ENCODE measurements around the gene APOC3. TPM values are rescaled to one million over a fixed set of nuclear protein-coding genes. Genes with fewer than 3 reads are reported as not detected.
A peak's percentile ranks its signal among the peaks of the same experiment; 100 is the strongest.

APOC3 gene
- total RNA-seq, 1 experiment from 2014 or later, result not detected

DNA sequence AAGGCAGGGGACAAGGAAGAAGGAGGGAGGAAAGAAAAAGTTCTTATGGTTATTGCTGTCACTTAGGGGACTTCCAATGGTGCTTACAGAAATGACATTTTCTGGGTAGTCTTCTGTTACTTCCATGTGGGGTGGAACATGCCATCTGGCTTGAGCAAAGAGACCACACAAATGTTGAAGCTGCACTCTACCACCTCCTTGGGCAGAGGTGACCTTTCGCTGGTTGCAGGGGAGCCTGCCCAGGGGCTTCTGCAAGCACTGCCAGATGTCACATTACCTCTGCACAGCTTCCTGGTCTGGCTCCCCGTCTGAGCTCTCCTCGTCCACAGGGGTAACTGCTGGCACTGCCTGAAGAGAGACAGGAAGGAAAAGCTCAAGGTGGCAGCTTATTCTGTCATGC is 40.3 kb downstream of the APOC3 start:
- no peaks in the 10 kb centered on the region for H4K20me1 ChIP-seq (ENCODE audit: low read length)
- TF ChIP-seq EZH2 (IDR thresholded peaks at IDR 0.05; ENCODE audit: low read length, unreplicated experiment) (no peak), EZH2phosphoT487 (IDR thresholded peaks at IDR 0.05; ENCODE audit: borderline replicate concordance, low read length) (no peak)
- TF ChIP-seq, protein P1, sequence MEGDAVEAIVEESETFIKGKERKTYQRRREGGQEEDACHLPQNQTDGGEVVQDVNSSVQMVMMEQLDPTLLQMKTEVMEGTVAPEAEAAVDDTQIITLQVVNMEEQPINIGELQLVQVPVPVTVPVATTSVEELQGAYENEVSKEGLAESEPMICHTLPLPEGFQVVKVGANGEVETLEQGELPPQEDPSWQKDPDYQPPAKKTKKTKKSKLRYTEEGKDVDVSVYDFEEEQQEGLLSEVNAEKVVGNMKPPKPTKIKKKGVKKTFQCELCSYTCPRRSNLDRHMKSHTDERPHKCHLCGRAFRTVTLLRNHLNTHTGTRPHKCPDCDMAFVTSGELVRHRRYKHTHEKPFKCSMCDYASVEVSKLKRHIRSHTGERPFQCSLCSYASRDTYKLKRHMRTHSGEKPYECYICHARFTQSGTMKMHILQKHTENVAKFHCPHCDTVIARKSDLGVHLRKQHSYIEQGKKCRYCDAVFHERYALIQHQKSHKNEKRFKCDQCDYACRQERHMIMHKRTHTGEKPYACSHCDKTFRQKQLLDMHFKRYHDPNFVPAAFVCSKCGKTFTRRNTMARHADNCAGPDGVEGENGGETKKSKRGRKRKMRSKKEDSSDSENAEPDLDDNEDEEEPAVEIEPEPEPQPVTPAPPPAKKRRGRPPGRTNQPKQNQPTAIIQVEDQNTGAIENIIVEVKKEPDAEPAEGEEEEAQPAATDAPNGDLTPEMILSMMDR (conservative IDR thresholded peaks at IDR 0.05; ENCODE audit: low read depth, low read length), result no peak
- POLR2A ChIA-PET (ENCODE audit: unreplicated experiment), result no interaction called here
- no peaks in the 10 kb centered on the region for H3K9me3 ChIP-seq (ENCODE audit: low read length)
- intact Hi-C loops (cut with micrococcal nuclease), result no loop called here
- H3K4me2 ChIP-seq (ENCODE audit: low read length), result no peak overlapping the region
- CTCF ChIA-PET, result no interaction called here
- H3K4me1 ChIP-seq (ENCODE audit: insufficient read depth, low read length), result peaks cover 19% of the 10 kb centered on the region
- no peaks in the 10 kb centered on the region for H3K79me2 ChIP-seq (ENCODE audit: low read length)
- H3K36me3 ChIP-seq (ENCODE audit: low read depth, low read length), result peaks cover 21% of the 10 kb centered on the region
- ATAC-seq, result no peak
- H3K9ac ChIP-seq (ENCODE audit: low read length), result no peak overlapping the region
- no peaks in the 10 kb centered on the region for H3K27me3 ChIP-seq (ENCODE audit: low read length)
- H2AFZ ChIP-seq (ENCODE audit: low read length), result no peak overlapping the region
- H3K27ac ChIP-seq (ENCODE audit: low read length), result no peak overlapping the region
- peaks cover 5% of the 10 kb centered on the region for H3F3A ChIP-seq (ENCODE audit: low read length, unreplicated experiment)
- BruUV-seq (replicated peaks), result no TSS peak
- no peak for DNase-seq
- no peak overlapping the region for H3K4me3 ChIP-seq (ENCODE audit: low read length)
- H3K9me2 ChIP-seq (replicated peaks; ENCODE audit: low read length), result no peaks in the 10 kb centered on the region

DNA sequence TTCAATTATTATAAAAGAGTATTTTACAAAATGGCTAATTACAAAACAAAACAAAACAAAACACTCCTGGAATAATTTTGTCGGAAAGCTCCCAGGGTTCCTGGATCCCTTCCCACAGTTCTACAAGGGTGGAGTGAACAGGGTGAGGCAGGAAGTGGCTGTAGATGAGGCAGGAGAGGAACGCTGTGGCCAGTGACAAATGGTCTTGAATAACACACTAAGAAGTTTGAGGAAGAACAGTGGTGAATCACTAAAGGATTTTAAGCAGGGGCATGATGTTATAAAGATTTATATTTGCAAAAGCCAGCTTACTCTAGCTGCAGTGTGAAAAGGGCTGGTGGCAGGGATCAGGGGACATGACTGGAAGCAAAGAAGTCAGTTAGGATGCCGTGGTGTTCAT is 41.5 kb downstream of the APOC3 start:
- Histone ChIP-seq H4K20me1 (ENCODE audit: low read length) (no peaks in the 10 kb centered on the region), H3K9ac (ENCODE audit: low read length) (peak overlapping the region; percentile 45), H3K4me2 (ENCODE audit: low read length) (peak overlapping the region; percentile 41), H3K4me3 (ENCODE audit: low read length) (0 out of 2 replicates have a peak overlapping the region, but pooled peaks have one; percentile 7), H3K9me2 (replicated peaks; ENCODE audit: low read length) (no peaks in the 10 kb centered on the region), H3K27ac (ENCODE audit: low read length) (peak overlapping the region; percentile 83), H3K4me1 (ENCODE audit: insufficient read depth, low read length) (peaks cover 19% of the 10 kb centered on the region), H3K79me2 (ENCODE audit: low read length) (no peaks in the 10 kb centered on the region), H3K36me3 (ENCODE audit: low read depth, low read length) (peaks cover 25% of the 10 kb centered on the region), H3K27me3 (ENCODE audit: low read length) (no peaks in the 10 kb centered on the region), H2AFZ (ENCODE audit: low read length) (peak overlapping the region; percentile 11; the same call in 1 of the 2 replicates), H3K9me3 (ENCODE audit: low read length) (no peaks in the 10 kb centered on the region), H3F3A (ENCODE audit: low read length, unreplicated experiment) (peaks cover 5% of the 10 kb centered on the region)
- DNase-seq (peak; percentile 92), ATAC-seq (peak; percentile 99)
- CTCF ChIA-PET, result interaction anchor here (0.6 to 1.0 kb wide), 2 partner anchors 88 to 234 kb away, joined by 4 to 8 read pairs; no protein-coding TSS in a partner anchor
- TF ChIP-seq EZH2 (IDR thresholded peaks at IDR 0.05; ENCODE audit: low read length, unreplicated experiment) (no peak), EZH2phosphoT487 (IDR thresholded peaks at IDR 0.05; ENCODE audit: borderline replicate concordance, low read length) (no peak)
- TF ChIP-seq, protein P1 (conservative IDR thresholded peaks at IDR 0.05; ENCODE audit: low read depth, low read length), result no peak
- intact Hi-C loops (cut with micrococcal nuclease), result loop anchor here (1.0 kb wide), 1 partner anchor 18 kb away; no protein-coding TSS in a partner anchor
- POLR2A ChIA-PET (ENCODE audit: unreplicated experiment), result no interaction called here
- BruUV-seq (replicated peaks), result no TSS peak

DNA sequence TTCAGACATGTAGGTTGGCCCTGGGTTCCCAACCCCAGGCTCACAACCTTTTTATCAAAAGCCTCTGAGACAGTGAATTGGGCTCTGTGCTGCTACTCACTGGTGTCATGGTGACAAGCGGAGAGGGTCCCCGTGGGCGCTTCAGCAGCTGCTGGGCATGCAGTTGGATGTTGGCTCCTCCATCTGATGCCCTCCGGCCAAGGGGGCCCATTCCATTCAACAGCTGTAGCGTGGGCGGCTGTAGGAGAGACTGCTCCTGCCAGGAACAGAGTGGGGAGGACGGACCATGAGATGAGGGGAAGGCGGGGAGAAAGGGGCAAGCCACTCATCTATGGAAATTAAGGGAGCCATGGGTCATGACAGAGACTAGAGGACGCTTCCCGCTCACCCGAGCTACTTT is 43.7 kb downstream of the APOC3 start:
- Histone ChIP-seq H3K9me2 (replicated peaks; ENCODE audit: low read length) (no peaks in the 10 kb centered on the region), H3K9ac (ENCODE audit: low read length) (no peak overlapping the region), H4K20me1 (ENCODE audit: low read length) (no peaks in the 10 kb centered on the region), H3K4me2 (ENCODE audit: low read length) (no peak overlapping the region), H3K27ac (ENCODE audit: low read length) (no peak overlapping the region), H3K27me3 (ENCODE audit: low read length) (no peaks in the 10 kb centered on the region), H3F3A (ENCODE audit: low read length, unreplicated experiment) (peaks cover 5% of the 10 kb centered on the region), H3K4me3 (ENCODE audit: low read length) (no peak overlapping the region), H3K36me3 (ENCODE audit: low read depth, low read length) (peaks cover 14% of the 10 kb centered on the region), H2AFZ (ENCODE audit: low read length) (no peak overlapping the region), H3K4me1 (ENCODE audit: insufficient read depth, low read length) (peaks cover 19% of the 10 kb centered on the region), H3K9me3 (ENCODE audit: low read length) (no peaks in the 10 kb centered on the region), H3K79me2 (ENCODE audit: low read length) (no peaks in the 10 kb centered on the region)
- DNase-seq, result no peak
- ChIA-PET CTCF (no interaction called here), POLR2A (ENCODE audit: unreplicated experiment) (no interaction called here)
- no TSS peak for BruUV-seq (replicated peaks)
- ATAC-seq, result no peak
- TF ChIP-seq EZH2phosphoT487 (IDR thresholded peaks at IDR 0.05; ENCODE audit: borderline replicate concordance, low read length) (no peak), EZH2 (IDR thresholded peaks at IDR 0.05; ENCODE audit: low read length, unreplicated experiment) (no peak)
- TF ChIP-seq, protein P1 (conservative IDR thresholded peaks at IDR 0.05; ENCODE audit: low read depth, low read length), result no peak
- intact Hi-C loops (cut with micrococcal nuclease), result no loop called here
